HG02970 (cell line): Measurements from ENCODE around the gene TBXAS1.
"Not testable (repeated sequence)": the region's sequence is repeated elsewhere in the genome, so short reads cannot be mapped to it uniquely, and the experiment has no call there.

Source experiments
- ATAC-seq: cut with Tn5 transposase; IDR thresholded peaks from one replicate; pipeline ENCODE4 v1.9.1; 2021; ENCODE audit warnings: mild to moderate bottlenecking, moderate library complexity, moderate number of reproducible peaks; ENCODE audit not compliant: unreplicated experiment, low FRiP score

The TBXAS1 gene

GRCh38 chr7:139909379-139910050 lies 80.5 kb downstream of the TBXAS1 start:
- no peak for ATAC-seq

GRCh38 chr7:139913021-139913844 lies 84.2 kb downstream of the TBXAS1 start:
- no peak for ATAC-seq

- no peak for ATAC-seq
These were observed 84.7 kb downstream of the TBXAS1 start for GRCh38 chr7:139913845-139914135.

GRCh38 chr7:139914306-139915267 lies 85.5 kb downstream of the TBXAS1 start:
- no peak for ATAC-seq

- no peak for ATAC-seq
These were observed 86.3 kb downstream of the TBXAS1 start for GRCh38 chr7:139915268-139915863.

- ATAC-seq: peak; percentile 68
These were observed 87.0 kb downstream of the TBXAS1 start for GRCh38 chr7:139915864-139916716.

GRCh38 chr7:139916717-139917395 lies 87.8 kb downstream of the TBXAS1 start:
- ATAC-seq: peak; percentile 43

- ATAC-seq: no peak
These were observed 88.8 kb downstream of the TBXAS1 start for GRCh38 chr7:139917851-139918250.

GRCh38 chr7:139918480-139918879 lies 89.4 kb downstream of the TBXAS1 start:
- ATAC-seq: no peak

- ATAC-seq: no peak
These were observed 94.0 kb downstream of the TBXAS1 start for GRCh38 chr7:139923090-139923489.

GRCh38 chr7:139924461-139924860 lies 95.4 kb downstream of the TBXAS1 start:
- ATAC-seq: no peak

GRCh38 chr7:139929221-139929620 lies 100.2 kb downstream of the TBXAS1 start:
- ATAC-seq: not testable (repeated sequence)

- ATAC-seq: no peak
These were observed 101.4 kb downstream of the TBXAS1 start for GRCh38 chr7:139930286-139930965.

GRCh38 chr7:139931190-139931934 lies 102.3 kb downstream of the TBXAS1 start:
- ATAC-seq: no peak

GRCh38 chr7:139932531-139932930 lies 103.5 kb downstream of the TBXAS1 start:
- ATAC-seq: no peak

GRCh38 chr7:139936760-139937310 lies 107.8 kb downstream of the TBXAS1 start:
- no peak for ATAC-seq

GRCh38 chr7:139937715-139938114 lies 108.7 kb downstream of the TBXAS1 start:
- no peak for ATAC-seq

- ATAC-seq: no peak
These were observed 111.8 kb downstream of the TBXAS1 start for GRCh38 chr7:139940866-139941265.
